Natural killer cell (primary cell): ENCODE results near the gene EVL. TPM values are rescaled to one million over a fixed set of nuclear protein-coding genes. Genes with fewer than 3 reads are reported as not detected.

Source experiments
- ATAC-seq, 3 donors: fragments of 150-1000 bp in 2 of 3; fragments of 200-7000 bp in 1 of 3; cut with Tn5 transposase; 1 replicate in 1 of 3; 2 replicates in 2 of 3; pipeline ENCODE4 v1.10.0; 2021; ENCODE audit warnings: mild to moderate bottlenecking in 2 of 3, moderate library complexity in 2 of 3
- DNase-seq, 2 donors: peaks; one replicate each; pipeline versions ENCODE4 v3.0.0 to v3.0.0-alpha.2; 2013 to 2021; ENCODE audit warnings: mixed read lengths in 1 of 2
- H3K27ac ChIP-seq: one replicate; pipeline ENCODE4 v1.5.1; 2013; ENCODE audit warnings: mild to moderate bottlenecking, low read length
- H3K27me3 ChIP-seq: one replicate; pipeline ENCODE4 v1.6.1; 2013; ENCODE audit warnings: low read length; ENCODE audit not compliant: control insufficient read depth, insufficient read depth
- H3K36me3 ChIP-seq: one replicate; pipeline ENCODE4 v1.6.1; 2013; ENCODE audit warnings: low read length; ENCODE audit not compliant: control insufficient read depth, insufficient read depth
- H3K4me1 ChIP-seq: one replicate; pipeline ENCODE4 v1.6.1; 2013; ENCODE audit warnings: low read length; ENCODE audit not compliant: control insufficient read depth, insufficient read depth
- H3K4me3 ChIP-seq: one replicate; pipeline ENCODE4 v1.5.1; 2013; ENCODE audit warnings: low read length
- H3K9me3 ChIP-seq: one replicate; pipeline ENCODE4 v1.6.1; 2013; ENCODE audit warnings: low read length; ENCODE audit not compliant: control insufficient read depth, insufficient read depth
- H3K27ac Mint-ChIP-seq, 2 donors: one replicate each; pipeline ENCODE4 v1.8.0; 2022; ENCODE audit warnings: mild to moderate bottlenecking in 2 of 2, mixed read lengths in 2 of 2, moderate library complexity in 1 of 2
- H3K27me3 Mint-ChIP-seq, 2 donors: one replicate each; pipeline ENCODE4 v1.8.0; 2022; ENCODE audit warnings: low read depth in 2 of 2, mixed read lengths in 2 of 2
- H3K36me3 Mint-ChIP-seq: one replicate; pipeline ENCODE4 v1.8.0; 2022; ENCODE audit warnings: mixed read lengths
- H3K4me1 Mint-ChIP-seq, 2 donors: one replicate each; pipeline ENCODE4 v1.8.0; 2022; ENCODE audit warnings: mixed read lengths in 2 of 2
- H3K4me3 Mint-ChIP-seq: one replicate; pipeline ENCODE4 v1.8.0; 2022; ENCODE audit warnings: mild to moderate bottlenecking, moderate library complexity, mixed read lengths
- H3K9me3 Mint-ChIP-seq, 2 donors: one replicate each; pipeline ENCODE4 v1.8.0; 2022; ENCODE audit warnings: mixed read lengths in 2 of 2
- WGBS: methylation state at CpG from one replicate; pipeline ENCODE4 v1.1.7; 2013; ENCODE audit warnings: missing lambda C conversion rate; ENCODE audit not compliant: insufficient coverage; 5-methylcytosine and 5-hydroxymethylcytosine counted together
- intact Hi-C: fragments of 100-400 bp; cut with micrococcal nuclease; formaldehyde crosslinking; loops from one replicate; pipeline ENCODE4 v1.14.2; 2022
- total RNA-seq, 4 donors: library from RNA; stranded (reverse); fragments of 120-200 nt in 1 of 4; gene quantifications; one replicate each; pipeline versions ENCODE4 v1.2.3 to v1.2.4, GENCODE V29; 2013 to 2022
- TF ChIP-seq, protein P1 (sequence below): fragments of 200-600 bp; IDR thresholded peaks from one replicate; pipeline ENCODE4 v1.8.0; 2022; ENCODE audit warnings: antibody characterized with exemption

Gene EVL
- total RNA-seq, 3 donors from 2014 or later (not counting 1 experiment from before 2014, with no cell fraction given): 882 to 1,108 (median 986) TPM

DNA sequence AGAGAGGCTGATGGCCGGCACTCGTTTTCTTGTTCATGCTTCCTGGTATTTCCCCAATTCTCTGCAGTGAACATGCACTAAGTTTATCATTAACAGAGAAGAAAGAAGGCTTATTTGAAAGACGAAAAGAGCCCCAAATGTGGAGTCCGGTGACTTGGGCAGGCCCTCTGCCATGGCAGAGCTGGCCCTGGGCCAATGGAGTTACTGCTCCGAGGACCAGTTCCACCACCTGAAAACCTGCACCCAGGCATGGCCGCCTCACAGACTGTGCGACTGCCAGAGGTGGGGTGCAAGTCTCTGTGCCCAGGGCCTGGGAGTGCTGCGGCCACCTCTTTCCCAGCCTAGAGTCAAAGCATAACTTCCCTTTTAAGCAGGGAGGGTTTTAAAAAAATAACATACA lies 69.4 kb downstream of the EVL start:
- H3K9me3 Mint-ChIP-seq: no peaks in the 10 kb centered on the region
- H3K9me3 ChIP-seq: no peaks in the 10 kb centered on the region
- H3K27ac ChIP-seq: no peak overlapping the region
- no peak overlapping the region for H3K4me3 Mint-ChIP-seq
- DNase-seq (no peak), ATAC-seq (no peak)
- WGBS: 90% methylated on average over 7 of the region's 8 CpGs
- intact Hi-C loops: no loop called here
- H3K27me3 Mint-ChIP-seq: no peaks in the 10 kb centered on the region
- no peaks in the 10 kb centered on the region for H3K27me3 ChIP-seq
- H3K27ac Mint-ChIP-seq: peak overlapping the region in 1 of 2 donors; percentile 67
- peaks cover 5% of the 10 kb centered on the region for H3K4me1 ChIP-seq
- TF ChIP-seq, protein P1, sequence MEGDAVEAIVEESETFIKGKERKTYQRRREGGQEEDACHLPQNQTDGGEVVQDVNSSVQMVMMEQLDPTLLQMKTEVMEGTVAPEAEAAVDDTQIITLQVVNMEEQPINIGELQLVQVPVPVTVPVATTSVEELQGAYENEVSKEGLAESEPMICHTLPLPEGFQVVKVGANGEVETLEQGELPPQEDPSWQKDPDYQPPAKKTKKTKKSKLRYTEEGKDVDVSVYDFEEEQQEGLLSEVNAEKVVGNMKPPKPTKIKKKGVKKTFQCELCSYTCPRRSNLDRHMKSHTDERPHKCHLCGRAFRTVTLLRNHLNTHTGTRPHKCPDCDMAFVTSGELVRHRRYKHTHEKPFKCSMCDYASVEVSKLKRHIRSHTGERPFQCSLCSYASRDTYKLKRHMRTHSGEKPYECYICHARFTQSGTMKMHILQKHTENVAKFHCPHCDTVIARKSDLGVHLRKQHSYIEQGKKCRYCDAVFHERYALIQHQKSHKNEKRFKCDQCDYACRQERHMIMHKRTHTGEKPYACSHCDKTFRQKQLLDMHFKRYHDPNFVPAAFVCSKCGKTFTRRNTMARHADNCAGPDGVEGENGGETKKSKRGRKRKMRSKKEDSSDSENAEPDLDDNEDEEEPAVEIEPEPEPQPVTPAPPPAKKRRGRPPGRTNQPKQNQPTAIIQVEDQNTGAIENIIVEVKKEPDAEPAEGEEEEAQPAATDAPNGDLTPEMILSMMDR: no peak
- H3K36me3 ChIP-seq: peaks cover 97% of the 10 kb centered on the region
- no peaks in the 10 kb centered on the region for H3K36me3 Mint-ChIP-seq
- H3K4me3 ChIP-seq: no peak overlapping the region
- peaks cover 0 to 13% of the 10 kb centered on the region in 2 donors for H3K4me1 Mint-ChIP-seq

DNA sequence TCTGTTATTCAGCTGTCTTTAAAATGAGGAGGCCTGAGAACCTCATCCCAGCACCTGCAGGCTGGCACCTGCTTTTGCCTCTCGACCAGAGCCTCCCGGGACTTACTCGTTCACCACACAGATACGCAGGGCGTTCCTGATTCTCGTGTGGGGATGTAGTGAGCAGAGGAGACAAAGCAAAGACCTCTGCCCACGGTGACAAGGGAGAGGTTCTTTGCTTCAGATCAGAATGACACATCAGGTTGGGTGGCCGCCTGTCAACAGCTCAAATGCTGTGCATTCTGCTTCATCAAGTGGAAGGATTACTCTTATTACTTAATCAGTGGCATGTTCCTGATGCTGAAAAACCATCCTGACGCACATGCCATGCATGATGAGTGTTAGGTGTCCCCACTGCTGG lies 69.9 kb downstream of the EVL start:
- Histone ChIP-seq H3K36me3 (peaks cover 97% of the 10 kb centered on the region), H3K4me1 (peaks cover 5% of the 10 kb centered on the region), H3K9me3 (no peaks in the 10 kb centered on the region), H3K4me3 (no peak overlapping the region), H3K27me3 (no peaks in the 10 kb centered on the region), H3K27ac (no peak overlapping the region)
- Mint-ChIP-seq H3K4me3 (no peak overlapping the region), H3K4me1 (peaks cover 0 to 13% of the 10 kb centered on the region in 2 donors), H3K27ac (peak overlapping the region in 1 of 2 donors; percentile 67), H3K36me3 (no peaks in the 10 kb centered on the region), H3K27me3 (no peaks in the 10 kb centered on the region), H3K9me3 (no peaks in the 10 kb centered on the region)
- TF ChIP-seq, protein P1: no peak
- ATAC-seq (no peak), DNase-seq (no peak)
- 86% methylated on average over 9 of the region's 9 CpGs for WGBS
- intact Hi-C loops: no loop called here

- ATAC-seq: no peak
- Mint-ChIP-seq H3K4me3 (no peak overlapping the region), H3K9me3 (no peaks in the 10 kb centered on the region), H3K4me1 (peaks cover 0 to 13% of the 10 kb centered on the region in 2 donors), H3K27me3 (no peaks in the 10 kb centered on the region), H3K36me3 (no peaks in the 10 kb centered on the region), H3K27ac (peak overlapping the region; percentile 54 to 67)
- no peak overlapping the region for H3K27ac ChIP-seq
- WGBS: 94% methylated on average over 5 of the region's 5 CpGs
- DNase-seq: no peak
- no peaks in the 10 kb centered on the region for H3K9me3 ChIP-seq
- H3K27me3 ChIP-seq: no peaks in the 10 kb centered on the region
- H3K4me1 ChIP-seq: peaks cover 5% of the 10 kb centered on the region
- H3K36me3 ChIP-seq: peaks cover 97% of the 10 kb centered on the region
- TF ChIP-seq, protein P1: no peak
- H3K4me3 ChIP-seq: no peak overlapping the region
- intact Hi-C loops: no loop called here
Observed at GRCh38 chr14:100135784-100136183, 70.6 kb downstream of the EVL start.

- peaks cover 5% of the 10 kb centered on the region for H3K4me1 ChIP-seq
- no peak overlapping the region for H3K27ac ChIP-seq
- peaks cover 97% of the 10 kb centered on the region for H3K36me3 ChIP-seq
- no peaks in the 10 kb centered on the region for H3K27me3 Mint-ChIP-seq
- DNase-seq (no peak), ATAC-seq (no peak)
- H3K27me3 ChIP-seq: no peaks in the 10 kb centered on the region
- intact Hi-C loops: no loop called here
- no peaks in the 10 kb centered on the region for H3K9me3 Mint-ChIP-seq
- H3K9me3 ChIP-seq: no peaks in the 10 kb centered on the region
- TF ChIP-seq, protein P1: no peak
- H3K27ac Mint-ChIP-seq: peak overlapping the region; percentile 50 to 54
- no peak overlapping the region for H3K4me3 ChIP-seq
- H3K4me1 Mint-ChIP-seq: peaks cover 0 to 8% of the 10 kb centered on the region in 2 donors
- no peaks in the 10 kb centered on the region for H3K36me3 Mint-ChIP-seq
- H3K4me3 Mint-ChIP-seq: no peak overlapping the region
- WGBS: 92% methylated on average over 8 of the region's 8 CpGs
Observed at GRCh38 chr14:100137173-100137572, 72.0 kb downstream of the EVL start.
